T-helper 2 cell treated with Interferon-gamma antibody and Interleukin-4, amounts not matched to agents 100 ng/mL and 5 ng/mL, for 36 hours (primary cell): ENCODE data around the gene IL19. TPM values are rescaled to one million over a fixed set of nuclear protein-coding genes. Genes with fewer than 3 reads are reported as not detected.

ENCODE experiments used
- intact Hi-C: fragments of 100-400 bp; cut with micrococcal nuclease; formaldehyde crosslinking; loops from one replicate; pipeline ENCODE4 v1.15.1; 2023
- total RNA-seq: library from RNA; stranded (reverse); gene quantifications from 2 replicates; pipeline ENCODE4 v1.2.3, GENCODE V29; 2022

IL19 gene
- 0.95 TPM in 1 of 2 replicates, not detected in the other for total RNA-seq

- intact Hi-C loops = no loop called here
These were observed at the start of gene IL19 for GRCh38 chr1:206770531-206771337. Gene IL19 (plus strand): TSS chr1:206770773. CDS start chr1:206836663, 65,890 bp downstream.

GRCh38 chr1:206721454-206721853 is 49.1 kb upstream of the IL19 start:
- intact Hi-C loops = no loop called here

- intact Hi-C loops = no loop called here
These were observed 47.7 kb upstream of the IL19 start for GRCh38 chr1:206722751-206723461.

GRCh38 chr1:206723462-206723804 is 47.1 kb upstream of the IL19 start:
- intact Hi-C loops = no loop called here

GRCh38 chr1:206723805-206724472 is 46.6 kb upstream of the IL19 start:
- intact Hi-C loops = loop anchor here (2.0 kb wide), 1 partner anchor 259 kb away; no protein-coding TSS in a partner anchor

- intact Hi-C loops = loop anchor here (2.0 to 5.0 kb wide), 2 partner anchors 42 to 257 kb away; no protein-coding TSS in a partner anchor
These were observed 45.2 kb upstream of the IL19 start for GRCh38 chr1:206725109-206725963.

GRCh38 chr1:206727981-206728696 is 42.4 kb upstream of the IL19 start:
- intact Hi-C loops = loop anchor here (5.0 kb wide), 1 partner anchor 39 kb away; no protein-coding TSS in a partner anchor

- intact Hi-C loops = loop anchor here (5.0 kb wide), 1 partner anchor 39 kb away; no protein-coding TSS in a partner anchor
These were observed 41.9 kb upstream of the IL19 start for GRCh38 chr1:206728697-206728987.

GRCh38 chr1:206729050-206729449 is 41.5 kb upstream of the IL19 start:
- intact Hi-C loops = loop anchor here (5.0 kb wide), 1 partner anchor 38 kb away; no protein-coding TSS in a partner anchor

GRCh38 chr1:206729507-206729906 is 41.1 kb upstream of the IL19 start:
- intact Hi-C loops = loop anchor here (5.0 kb wide), 1 partner anchor 38 kb away; no protein-coding TSS in a partner anchor

GRCh38 chr1:206732508-206732907 is 38.1 kb upstream of the IL19 start:
- intact Hi-C loops = no loop called here

GRCh38 chr1:206732992-206733391 is 37.6 kb upstream of the IL19 start:
- intact Hi-C loops = no loop called here

- intact Hi-C loops = loop anchor here (1.0 kb wide), 3 partner anchors 69 to 177 kb away; no protein-coding TSS in a partner anchor
These were observed 36.0 kb upstream of the IL19 start for GRCh38 chr1:206734499-206735142.

- intact Hi-C loops = no loop called here
These were observed 35.0 kb upstream of the IL19 start for GRCh38 chr1:206735553-206736031.

GRCh38 chr1:206736878-206737728 is 33.5 kb upstream of the IL19 start:
- intact Hi-C loops = no loop called here

GRCh38 chr1:206737729-206738201 is 32.8 kb upstream of the IL19 start:
- intact Hi-C loops = no loop called here

GRCh38 chr1:206738370-206739366 is 31.9 kb upstream of the IL19 start:
- intact Hi-C loops = loop anchor here (1.0 kb wide), 3 partner anchors 28 to 70 kb away; no protein-coding TSS in a partner anchor
